Astrocyte of the spinal cord (primary cell): ENCODE measurements around the gene PHTF1.
"Not testable (repeated sequence)": the region's sequence is repeated elsewhere in the genome, so short reads cannot be mapped to it uniquely, and the experiment has no call there.

Source experiments
- DNase-seq: peaks from one replicate; pipeline ENCODE4 v3.0.0; 2011; ENCODE audit warnings: low read depth, low spot score
- H3K4me3 ChIP-seq: 2 replicates; pipeline ENCODE4 v1.5.1; 2011; ENCODE audit warnings: low read depth, mild to moderate bottlenecking, low read length, moderate library complexity
- CTCF ChIP-seq: IDR thresholded peaks from 2 replicates; pipeline ENCODE4 v1.5.1; 2012; ENCODE audit warnings: low read depth, mild to moderate bottlenecking, low read length, inconsistent platforms
- in situ Hi-C: cut with HindIII; loops from 2 replicates; pipeline ENCODE4 v1.10.0; 2017; ENCODE audit warnings: low sequenced_read_pairs

The PHTF1 gene

GRCh38 chr1:113763661-113764060, 4.4 kb upstream of the PHTF1 start:
- H3K4me3 ChIP-seq = no peak overlapping the region
- in situ Hi-C loops = no loop called here
- DNase-seq = no peak
- no peak for TF ChIP-seq CTCF

GRCh38 chr1:113761937-113762336, 2.7 kb upstream of the PHTF1 start:
- H3K4me3 ChIP-seq = no peak overlapping the region
- in situ Hi-C loops = no loop called here
- no peak for TF ChIP-seq CTCF
- no peak for DNase-seq

GRCh38 chr1:113760102-113761080, 1.1 kb upstream of the PHTF1 start:
- no peak for DNase-seq
- TF ChIP-seq CTCF = no peak
- in situ Hi-C loops = no loop called here
- H3K4me3 ChIP-seq = peak overlapping the region; percentile 69

GRCh38 chr1:113758631-113759332, 504 bp downstream of the PHTF1 start:
- in situ Hi-C loops = no loop called here
- no peak for TF ChIP-seq CTCF
- peak; percentile 42 for DNase-seq
- peak overlapping the region; percentile 69 for H3K4me3 ChIP-seq

DNA sequence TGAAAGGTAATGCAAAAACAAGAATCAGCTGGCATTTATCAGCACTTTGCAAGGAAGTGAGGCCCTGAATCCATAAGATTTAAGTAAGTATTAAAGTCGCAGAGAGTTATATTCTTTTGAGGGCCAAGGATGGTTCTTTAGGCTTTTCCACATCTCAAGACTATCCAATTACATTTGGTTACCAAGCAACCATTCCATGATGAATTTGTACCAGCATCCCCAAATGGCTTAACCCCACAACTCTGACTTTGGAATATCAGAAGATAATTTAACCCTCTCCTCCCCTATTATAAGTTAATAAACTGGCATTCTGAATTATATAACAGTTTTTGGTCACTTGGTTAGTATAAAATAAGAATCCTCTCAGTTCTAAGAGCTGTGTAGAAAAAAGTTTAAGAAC, 2.8 kb downstream of the PHTF1 start:
- DNase-seq = no peak
- no peak for TF ChIP-seq CTCF
- in situ Hi-C loops = no loop called here
- no peak overlapping the region for H3K4me3 ChIP-seq

DNA sequence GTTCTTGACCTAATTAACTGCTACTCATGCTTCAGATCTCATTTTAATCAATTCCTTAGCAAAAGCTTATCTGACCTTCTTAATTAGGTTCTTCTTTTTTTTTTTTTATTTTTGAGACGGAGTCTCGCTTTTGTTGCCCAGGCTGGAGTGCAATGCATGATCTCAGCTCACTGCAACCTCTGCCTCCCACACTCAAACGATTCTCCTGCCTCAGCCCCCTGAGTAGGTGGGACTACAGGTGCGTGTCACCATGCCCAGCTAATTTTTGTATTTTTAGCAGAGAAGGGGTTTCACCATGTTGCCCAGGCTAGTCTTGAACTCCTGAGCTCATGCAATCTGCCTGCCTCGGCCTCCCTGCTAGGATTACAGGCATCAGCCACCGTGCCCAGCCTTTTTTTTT, 6.0 kb downstream of the PHTF1 start:
- in situ Hi-C loops, H3K4me3 ChIP-seq, DNase-seq: not testable (repeated sequence)

GRCh38 chr1:113751516-113751915, 7.8 kb downstream of the PHTF1 start:
- in situ Hi-C loops = no loop called here
- no peak for DNase-seq
- TF ChIP-seq CTCF = no peak
- H3K4me3 ChIP-seq = no peak overlapping the region
